ENCODE measurements around the gene DSTN. TPM values are rescaled to one million over a fixed set of nuclear protein-coding genes. Genes with fewer than 3 reads are reported as not detected.
A peak's percentile ranks its signal among the peaks of the same experiment; 100 is the strongest.

Gene DSTN
- total RNA-seq (2021; ENCODE audit: unreplicated experiment) (412 TPM), Bru-seq, nascent RNA (percentile 98 among the genes with signal in this experiment), BruChase-seq, experiment 1, labeled RNA remaining after a 2-hour chase (percentile 91 among the genes with signal in this experiment), BruChase-seq, experiment 2, labeled RNA remaining after a 6-hour chase (percentile 95 among the genes with signal in this experiment)
- 381 TPM for polyA plus RNA-seq (2012; ENCODE audit: insufficient read length)
- long read RNA-seq, transcript DSTN-203 (5 exons, 1,853 nt), result minor isoform, 8 of 1,299 reads
- long read RNA-seq, transcript DSTN-201 (4 exons, 3,617 nt), result major isoform, 753 of 1,299 reads
- long read RNA-seq, partial matches to known transcripts, result 39 of 1,299 reads
- long read RNA-seq, other reads (novel, unspliced or antisense), result 499 of 1,299 reads

- Histone ChIP-seq H3K36me3 (ENCODE audit: control insufficient read depth, insufficient read depth, low read length) (peaks cover 2% of the 10 kb centered on the region), H3K4me1 (ENCODE audit: control insufficient read depth, insufficient read depth, low read length) (peaks cover 57% of the 10 kb centered on the region), H3K27ac (ENCODE audit: low read length) (peak within 1 kb of the TSS; percentile 99), H3K9me3 (ENCODE audit: control insufficient read depth, insufficient read depth, low read depth, low read length) (no peaks in the 10 kb centered on the region), H3K4me3 (ENCODE audit: low read depth in 2 of 2, low read length in 2 of 2) (peak within 1 kb of the TSS; percentile 88 to 95), H3K27me3 (ENCODE audit: control insufficient read depth, insufficient read depth, low read length) (no peaks in the 10 kb centered on the region)
- ATAC-seq (peak; percentile 84), DNase-seq (ENCODE audit: low read depth, low spot score) (peak; percentile 78)
- BruUV-seq (replicated peaks), result no TSS peak
- TF ChIP-seq POLR2AphosphoS5 (IDR thresholded peaks at IDR 0.05; ENCODE audit: low read depth, low read length) (peak; percentile 41; the same call in 1 of the 2 replicates), CTCF (IDR thresholded peaks at IDR 0.05) (no peak), REST (IDR thresholded peaks at IDR 0.05; ENCODE audit: insufficient read depth in 1 of 2, low read depth in 2 of 2, low read length in 1 of 2) (no peak), SIN3A (IDR thresholded peaks at IDR 0.05; ENCODE audit: borderline replicate concordance, insufficient read depth, low read depth, low read length) (peak; percentile 78; the same call in 1 of the 2 replicates), TCF7L2 (IDR thresholded peaks at IDR 0.05; ENCODE audit: low read depth, low read length) (no peak)
- in situ Hi-C loops (cut with HindIII; ENCODE audit: low pct_unique_long_range_greater_than_20kb, low sequenced_read_pairs) (no loop called here), intact Hi-C loops (cut with micrococcal nuclease; ENCODE audit: unreplicated experiment) (loop anchor here (2.0 kb wide), 1 partner anchor 33 kb away; no protein-coding TSS in a partner anchor)
- POLR2A ChIA-PET, result interaction anchor here (0.6 to 3.5 kb wide), 11 partner anchors 10 to 360 kb away, joined by 3 to 36 read pairs (median 7); no protein-coding TSS in a partner anchor
- CTCF ChIA-PET, result interaction anchor here (1.6 kb wide), 1 partner anchor 33 kb away, joined by 8 read pairs; no protein-coding TSS in a partner anchor
Observed at GRCh38 chr20:17569616-17570346, at the start of gene DSTN. DSTN (plus strand) TSS chr20:17570075; CDS start chr20:17570209, 134 bp downstream.

GRCh38 chr20:17520583-17520982 lies 49.3 kb upstream of the DSTN start:
- ATAC-seq (no peak), DNase-seq (ENCODE audit: low read depth, low spot score) (no peak)
- intact Hi-C loops (cut with micrococcal nuclease; ENCODE audit: unreplicated experiment) (no loop called here), in situ Hi-C loops (cut with HindIII; ENCODE audit: low pct_unique_long_range_greater_than_20kb, low sequenced_read_pairs) (no loop called here)
- no peak overlapping the region for H3K4me3 ChIP-seq (ENCODE audit: low read depth in 2 of 2, low read length in 2 of 2)
- H3K27ac ChIP-seq (ENCODE audit: low read length), result no peak overlapping the region
- no peaks in the 10 kb centered on the region for H3K4me1 ChIP-seq (ENCODE audit: control insufficient read depth, insufficient read depth, low read length)
- TF ChIP-seq CTCF (IDR thresholded peaks at IDR 0.05), result no peak
- TF ChIP-seq REST (IDR thresholded peaks at IDR 0.05; ENCODE audit: insufficient read depth in 1 of 2, low read depth in 2 of 2, low read length in 1 of 2), result no peak
- TF ChIP-seq POLR2AphosphoS5 (IDR thresholded peaks at IDR 0.05; ENCODE audit: low read depth, low read length), result no peak
- TF ChIP-seq TCF7L2 (IDR thresholded peaks at IDR 0.05; ENCODE audit: low read depth, low read length), result no peak
- TF ChIP-seq SIN3A (IDR thresholded peaks at IDR 0.05; ENCODE audit: borderline replicate concordance, insufficient read depth, low read depth, low read length), result no peak
- CTCF ChIA-PET, result no interaction called here
- no peaks in the 10 kb centered on the region for H3K9me3 ChIP-seq (ENCODE audit: control insufficient read depth, insufficient read depth, low read depth, low read length)
- no peaks in the 10 kb centered on the region for H3K27me3 ChIP-seq (ENCODE audit: control insufficient read depth, insufficient read depth, low read length)
- H3K36me3 ChIP-seq (ENCODE audit: control insufficient read depth, insufficient read depth, low read length), result no peaks in the 10 kb centered on the region
- POLR2A ChIA-PET, result no interaction called here
- no TSS peak for BruUV-seq (replicated peaks)

All from Panc1 (cell line).